Right lobe of liver (tissue), 4 donors: ENCODE data around the gene OSBPL2.

Experiments
- CTCF ChIP-seq, 4 donors: fragments of 200-600 bp in 3 of 4; fragments of 450-650 bp in 1 of 4; IDR thresholded peaks; one replicate each; pipeline versions ENCODE4 v1.5.1 to v1.8.0; 2016 to 2022; ENCODE audit warnings: antibody characterized with exemption in 4 of 4, mild to moderate bottlenecking in 2 of 4
- POLR2A ChIP-seq: fragments of 450-650 bp; IDR thresholded peaks from one replicate; pipeline ENCODE4 v1.6.1; 2017; ENCODE audit warnings: antibody characterized with exemption, mild to moderate bottlenecking
- donor health status: DM: no; HTN: no; CAD: no.
- donor health status: DM: no; HTN: no; CAD: no.
- donor health status: DM: no; HTN: yes; CAD: no.

- TF ChIP-seq CTCF (IDR thresholded peaks at IDR 0.05) = no peak
- TF ChIP-seq POLR2A = no peak
Observed at GRCh38 chr20:62202676-62203377, 35.5 kb upstream of the OSBPL2 start.
